ENCODE results near the gene GPANK1. TPM values are rescaled to one million over a fixed set of nuclear protein-coding genes. Genes with fewer than 3 reads are reported as not detected.

Gene GPANK1
- total RNA-seq, 4 donors from 2014 or later = 13.4 to 20.0 (median 16.7) TPM

DNA sequence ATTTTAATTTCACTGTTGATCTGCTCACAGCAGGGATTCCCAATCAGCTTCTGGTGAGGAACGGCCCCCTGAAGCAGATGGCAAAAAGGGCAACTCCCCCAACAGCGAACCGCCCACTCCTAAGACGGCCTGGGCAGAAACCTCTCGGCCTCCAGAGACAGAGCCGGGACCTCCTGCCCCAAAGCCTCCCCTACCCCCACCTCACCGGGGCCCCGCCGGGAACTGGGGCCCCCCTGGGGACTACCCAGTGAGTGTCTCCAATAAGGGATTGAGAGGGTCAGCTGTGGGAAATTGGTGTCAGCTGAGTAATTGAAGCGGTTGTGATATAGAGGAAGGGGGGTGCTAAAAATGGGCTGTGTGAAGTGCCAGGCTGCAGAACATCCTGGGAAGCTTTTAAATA is 37.8 kb downstream of the GPANK1 start:
- no peak for TF ChIP-seq CTCF (IDR thresholded peaks at IDR 0.05; ENCODE audit: low read depth)

DNA sequence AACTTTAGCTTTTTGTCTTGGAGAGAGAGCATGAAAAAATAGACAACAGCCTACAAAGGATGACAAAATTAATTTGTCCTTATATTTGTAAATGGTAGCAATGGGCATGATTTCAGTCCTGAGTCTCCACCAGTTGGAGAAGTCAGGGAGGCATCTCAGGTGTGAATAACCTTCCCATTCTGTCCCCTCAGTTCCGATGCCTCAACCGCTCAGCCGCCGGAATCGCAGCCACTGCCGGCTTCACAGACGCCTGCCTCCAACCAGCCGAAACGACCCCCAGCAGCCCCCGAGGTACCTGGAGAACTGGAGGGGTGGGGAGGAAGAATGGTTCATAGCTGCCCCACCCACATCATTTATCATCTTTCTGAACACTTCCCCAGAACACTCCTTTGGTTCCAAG is 40.7 kb downstream of the GPANK1 start:
- no peak for TF ChIP-seq CTCF (IDR thresholded peaks at IDR 0.05; ENCODE audit: low read depth)

- no peak for TF ChIP-seq CTCF (IDR thresholded peaks at IDR 0.05; ENCODE audit: low read depth)
Measured at GRCh38 chr6:31622684-31623091, 42.1 kb downstream of the GPANK1 start.

DNA sequence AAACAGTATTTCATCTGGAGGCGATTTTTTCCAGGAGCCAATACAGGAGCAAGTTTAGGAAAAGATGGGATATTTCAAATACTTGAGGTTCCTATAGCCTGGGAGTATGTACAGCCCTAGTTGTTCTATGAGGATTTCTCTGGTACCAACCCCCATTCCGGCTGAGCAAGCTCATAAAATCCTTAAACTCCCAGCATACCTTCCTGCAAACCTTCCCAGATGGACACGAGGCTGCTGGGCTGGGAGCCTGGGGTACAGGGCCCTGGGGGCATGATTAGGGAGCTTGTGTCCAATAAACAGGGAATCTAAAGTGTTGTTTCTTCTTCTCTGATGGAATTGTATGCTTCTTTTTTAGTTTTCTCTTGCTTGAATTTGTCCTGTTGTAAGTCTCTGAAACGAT is 42.8 kb downstream of the GPANK1 start:
- no peak for TF ChIP-seq CTCF (IDR thresholded peaks at IDR 0.05; ENCODE audit: low read depth)

- TF ChIP-seq CTCF (IDR thresholded peaks at IDR 0.05; ENCODE audit: low read depth) = no peak
Measured at GRCh38 chr6:31621320-31621939, 43.4 kb downstream of the GPANK1 start.

- no peak for TF ChIP-seq CTCF (IDR thresholded peaks at IDR 0.05; ENCODE audit: low read depth)
Measured at GRCh38 chr6:31620586-31621319, 44.0 kb downstream of the GPANK1 start, which contains the start of gene PRRC2A. Gene PRRC2A, plus strand, starts transcription at chr6:31620715. Its CDS starts 2,075 bp downstream, at chr6:31622790.

- TF ChIP-seq CTCF (IDR thresholded peaks at IDR 0.05; ENCODE audit: low read depth) = no peak
Measured at GRCh38 chr6:31619805-31620585, 44.8 kb downstream of the GPANK1 start.

Data from subcutaneous adipose tissue (tissue), 4 donors.